ENCODE results near the gene BBX.

Gene BBX

DNA sequence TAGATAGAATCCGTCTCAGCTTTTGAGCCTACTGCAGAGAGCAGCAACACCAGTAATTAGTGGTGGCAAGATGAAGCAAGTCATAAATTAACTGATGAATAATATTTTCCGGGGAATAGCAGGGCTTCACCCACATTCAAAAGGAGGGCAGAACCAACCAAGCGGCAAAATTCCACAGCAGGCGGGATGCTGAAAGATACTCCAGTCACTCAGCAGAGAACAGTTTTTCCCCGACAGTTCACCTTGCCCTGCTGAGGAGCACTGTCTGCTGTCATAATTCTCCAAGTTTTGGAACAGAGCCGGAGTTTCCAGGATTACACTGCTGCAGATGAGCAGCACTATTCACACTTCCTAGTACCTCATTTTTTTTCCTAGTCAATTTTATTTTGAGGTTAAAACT, 293.3 kb downstream of the BBX start:
- ChIA-PET CTCF (no interaction called here), POLR2A (ENCODE audit: low non-redundant PET) (no interaction called here)
- H3K27ac ChIP-seq: no peak overlapping the region
- TF ChIP-seq, protein P1, sequence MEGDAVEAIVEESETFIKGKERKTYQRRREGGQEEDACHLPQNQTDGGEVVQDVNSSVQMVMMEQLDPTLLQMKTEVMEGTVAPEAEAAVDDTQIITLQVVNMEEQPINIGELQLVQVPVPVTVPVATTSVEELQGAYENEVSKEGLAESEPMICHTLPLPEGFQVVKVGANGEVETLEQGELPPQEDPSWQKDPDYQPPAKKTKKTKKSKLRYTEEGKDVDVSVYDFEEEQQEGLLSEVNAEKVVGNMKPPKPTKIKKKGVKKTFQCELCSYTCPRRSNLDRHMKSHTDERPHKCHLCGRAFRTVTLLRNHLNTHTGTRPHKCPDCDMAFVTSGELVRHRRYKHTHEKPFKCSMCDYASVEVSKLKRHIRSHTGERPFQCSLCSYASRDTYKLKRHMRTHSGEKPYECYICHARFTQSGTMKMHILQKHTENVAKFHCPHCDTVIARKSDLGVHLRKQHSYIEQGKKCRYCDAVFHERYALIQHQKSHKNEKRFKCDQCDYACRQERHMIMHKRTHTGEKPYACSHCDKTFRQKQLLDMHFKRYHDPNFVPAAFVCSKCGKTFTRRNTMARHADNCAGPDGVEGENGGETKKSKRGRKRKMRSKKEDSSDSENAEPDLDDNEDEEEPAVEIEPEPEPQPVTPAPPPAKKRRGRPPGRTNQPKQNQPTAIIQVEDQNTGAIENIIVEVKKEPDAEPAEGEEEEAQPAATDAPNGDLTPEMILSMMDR (conservative IDR thresholded peaks at IDR 0.05; ENCODE audit: low read depth): no peak
- no peak for DNase-seq (ENCODE audit: low spot score)

GRCh38 chr3:107817076-107817475, 294.3 kb downstream of the BBX start:
- no peak overlapping the region for H3K27ac ChIP-seq
- DNase-seq (ENCODE audit: low spot score): no peak
- TF ChIP-seq, protein P1 (conservative IDR thresholded peaks at IDR 0.05; ENCODE audit: low read depth): no peak
- ChIA-PET POLR2A (ENCODE audit: low non-redundant PET) (no interaction called here), CTCF (no interaction called here)

GRCh38 chr3:107818025-107818424, 295.3 kb downstream of the BBX start:
- no peak for DNase-seq (ENCODE audit: low spot score)
- ChIA-PET POLR2A (ENCODE audit: low non-redundant PET) (no interaction called here), CTCF (interaction anchor here (1.1 kb wide), 1 partner anchor 546 kb away, joined by 3 read pairs; no protein-coding TSS in a partner anchor)
- H3K27ac ChIP-seq: no peak overlapping the region
- TF ChIP-seq, protein P1 (conservative IDR thresholded peaks at IDR 0.05; ENCODE audit: low read depth): no peak

GRCh38 chr3:107819656-107820055, 296.9 kb downstream of the BBX start:
- DNase-seq (ENCODE audit: low spot score): no peak
- H3K27ac ChIP-seq: no peak overlapping the region
- TF ChIP-seq, protein P1 (conservative IDR thresholded peaks at IDR 0.05; ENCODE audit: low read depth): no peak
- ChIA-PET POLR2A (ENCODE audit: low non-redundant PET) (no interaction called here), CTCF (no interaction called here)

DNA sequence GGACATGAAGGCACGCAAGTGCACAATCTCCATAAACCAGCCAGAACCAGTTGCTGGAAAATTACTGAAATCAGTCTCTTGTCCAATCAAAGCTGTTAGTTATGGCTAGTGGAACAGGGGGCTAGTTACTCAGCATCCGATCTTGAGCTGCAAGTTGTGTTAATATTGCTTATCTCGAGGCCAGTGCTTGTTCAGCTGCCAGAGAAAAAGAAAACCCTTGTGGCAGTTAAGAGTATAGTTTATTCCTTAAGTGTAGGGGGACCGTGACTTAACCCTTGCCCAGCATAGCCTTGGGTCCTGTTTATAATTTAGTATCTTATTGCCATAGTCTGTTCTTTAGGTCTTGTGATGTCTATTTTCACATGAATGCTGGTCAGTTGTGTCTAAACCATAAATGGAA, 299.5 kb downstream of the BBX start:
- H3K27ac ChIP-seq: no peak overlapping the region
- POLR2A ChIA-PET (ENCODE audit: low non-redundant PET): no interaction called here
- DNase-seq (ENCODE audit: low spot score): no peak
- TF ChIP-seq, protein P1 (conservative IDR thresholded peaks at IDR 0.05; ENCODE audit: low read depth): no peak
- CTCF ChIA-PET: no interaction called here

DNA sequence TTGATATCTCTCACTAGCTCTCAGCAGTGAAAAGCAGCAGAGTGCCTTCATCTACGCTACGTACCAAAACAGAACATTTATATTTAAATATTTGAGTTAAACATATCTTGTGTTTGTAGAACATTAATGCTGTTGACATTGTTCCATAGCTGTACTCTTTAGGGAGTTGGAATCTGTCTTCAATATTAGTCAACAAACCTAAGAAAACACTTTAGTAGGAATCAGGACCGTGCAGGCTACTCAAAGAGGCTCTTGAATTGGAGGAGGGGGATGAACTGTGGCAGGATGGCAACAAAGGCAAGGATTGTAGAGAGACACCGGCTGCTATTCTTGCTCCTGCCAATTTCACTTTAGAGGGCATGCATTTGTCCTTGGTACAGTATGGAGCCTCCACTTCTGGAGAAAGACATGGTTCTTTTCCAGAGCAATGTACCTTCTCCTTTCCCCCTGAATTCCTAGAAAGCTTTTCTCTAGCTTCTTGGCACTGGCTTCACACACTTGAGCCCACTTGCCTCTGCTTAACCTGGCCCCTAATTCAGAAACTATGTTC, 302.1 kb downstream of the BBX start:
- ChIA-PET POLR2A (ENCODE audit: low non-redundant PET) (no interaction called here), CTCF (interaction anchor here (1.1 kb wide), 1 partner anchor 13 kb away, joined by 5 read pairs; no protein-coding TSS in a partner anchor)
- TF ChIP-seq, protein P1 (conservative IDR thresholded peaks at IDR 0.05; ENCODE audit: low read depth): no peak
- no peak for DNase-seq (ENCODE audit: low spot score)
- H3K27ac ChIP-seq: no peak overlapping the region

Data from RWPE1 (cell line).